Keratinocyte (primary cell): ENCODE measurements around the gene IQCK. TPM values are rescaled to one million over a fixed set of nuclear protein-coding genes. Genes with fewer than 3 reads are reported as not detected.

Source experiments
- DNase-seq: peaks from one replicate; pipeline ENCODE4 v3.0.0-alpha.2; 2011; ENCODE audit warnings: low read depth, missing footprints, low spot score
- FAIRE-seq: peaks from 2 replicates; lab custom pipeline; 2011; peaks lifted over from hg19 to GRCh38; lab: Jason Lieb, UNC
- H2AFZ ChIP-seq: 2 replicates; pipeline ENCODE4 v1.6.0; 2012; ENCODE audit warnings: low read length, control low read depth, inconsistent platforms; ENCODE audit not compliant: control insufficient read depth
- H3K27ac ChIP-seq: 2 replicates; pipeline ENCODE4 v1.5.1; 2011; ENCODE audit warnings: low read length; ENCODE audit not compliant: control insufficient read depth, insufficient read depth
- H3K27me3 ChIP-seq: 3 replicates; pipeline ENCODE4 v1.6.0; 2011; ENCODE audit warnings: low read length; ENCODE audit not compliant: control insufficient read depth, insufficient read depth; ENCODE audit errors: extremely low read depth
- H3K36me3 ChIP-seq, 2 experiments: 2 replicates in 1 of 2; 3 replicates in 1 of 2; pipeline ENCODE4 v1.5.1; 2011; ENCODE audit warnings: low read length in 2 of 2, mild to moderate bottlenecking in 1 of 2; ENCODE audit not compliant: control insufficient read depth in 2 of 2, insufficient read depth in 2 of 2; ENCODE audit errors: extremely low read depth in 1 of 2
- H3K4me1 ChIP-seq: 3 replicates; pipeline ENCODE4 v1.5.1; 2011; ENCODE audit warnings: low read length; ENCODE audit not compliant: control insufficient read depth, insufficient read depth; ENCODE audit errors: extremely low read depth
- H3K4me2 ChIP-seq: 3 replicates; pipeline ENCODE4 v1.6.0; 2011; ENCODE audit warnings: low read depth, low read length; ENCODE audit not compliant: control insufficient read depth, insufficient read depth; ENCODE audit errors: extremely low read depth
- H3K4me3 ChIP-seq, 3 experiments: fragments of 200-600 bp in 1 of 3; sonication (generic) in 1 of 3; 2 replicates in 2 of 3; 3 replicates in 1 of 3; pipeline ENCODE4 v1.5.1; 2011 to 2016; ENCODE audit warnings: low read length in 3 of 3, mild to moderate bottlenecking in 3 of 3, control low read depth in 2 of 3, inconsistent platforms in 1 of 3, low read depth in 1 of 3, mixed read lengths in 1 of 3, mixed run types in 1 of 3, moderate library complexity in 1 of 3; ENCODE audit not compliant: control insufficient read depth in 2 of 3, insufficient read depth in 2 of 3; ENCODE audit errors: extremely low read depth in 1 of 3
- H3K79me2 ChIP-seq: 2 replicates; pipeline ENCODE4 v1.6.0; 2012; ENCODE audit warnings: low read length; ENCODE audit not compliant: control insufficient read depth, insufficient read depth
- H3K9ac ChIP-seq: 3 replicates; pipeline ENCODE4 v1.6.0; 2011; ENCODE audit warnings: low read length; ENCODE audit not compliant: control insufficient read depth, insufficient read depth; ENCODE audit errors: extremely low read depth
- H3K9me1 ChIP-seq: 3 replicates; pipeline ENCODE4 v1.6.0; 2011; ENCODE audit warnings: low read length; ENCODE audit not compliant: control insufficient read depth, insufficient read depth; ENCODE audit errors: extremely low read depth
- H3K9me3 ChIP-seq: 2 replicates; pipeline ENCODE4 v1.5.1; 2012; ENCODE audit warnings: low read depth, low read length; ENCODE audit not compliant: control insufficient read depth
- H4K20me1 ChIP-seq: 3 replicates; pipeline ENCODE4 v1.6.0; 2011; ENCODE audit warnings: low read length; ENCODE audit not compliant: control insufficient read depth, insufficient read depth; ENCODE audit errors: extremely low read depth
- CTCF ChIP-seq, 3 experiments: IDR thresholded peaks in 1 of 3; conservative IDR thresholded peaks in 1 of 3; optimal IDR thresholded peaks in 1 of 3; 2 replicates in 2 of 3; 3 replicates in 1 of 3; pipeline versions ENCODE3 to v1.5.1; 2011; ENCODE audit warnings: low read length in 3 of 3, mild to moderate bottlenecking in 3 of 3, moderate library complexity in 2 of 3, control low read depth in 1 of 3, inconsistent platforms in 1 of 3; ENCODE audit not compliant: insufficient read depth in 2 of 3; ENCODE audit errors: extremely low read depth in 1 of 3
- EZH2 ChIP-seq: IDR thresholded peaks from one replicate; pipeline ENCODE4 v1.6.1; 2012; ENCODE audit warnings: inconsistent platforms, mild to moderate bottlenecking, low read length, moderate library complexity
- dilution Hi-C: fragments of 300-500 bp; cut with MboI; formaldehyde crosslinking; loops from one replicate; pipeline ENCODE4 v1.7.0; 2020; ENCODE audit warnings: low sequenced_read_pairs; ENCODE audit not compliant: extremely low pct_ligation_motif_present
- polyA plus RNA-seq, 5 experiments: library from polyadenylated mRNA; depleted of rRNA in 3 of 5; stranded (reverse) in 3 of 5; stranded (forward) in 1 of 5; unstranded in 1 of 5; fragments of >200 nt; gene quantifications; 1 replicate in 1 of 5; 2 replicates in 3 of 5; 3 replicates in 1 of 5; pipeline versions ENCODE4 v1.2.1 to v1.2.3, GENCODE V29; 2011 to 2012; ENCODE audit warnings: missing spikeins in 2 of 5, low read depth in 1 of 5, low replicate concordance in 1 of 5

The IQCK gene
- polyA plus RNA-seq, 1 donor (not counting 4 experiments of a cell fraction or from before 2014, with no cell fraction given), result 9.7 TPM

- H3K9ac ChIP-seq, result no peak overlapping the region
- H2AFZ ChIP-seq, result no peak overlapping the region
- H3K27ac ChIP-seq, result no peak overlapping the region
- H3K36me3 ChIP-seq, result no peaks in the 10 kb centered on the region
- peaks cover 2% of the 10 kb centered on the region for H3K9me3 ChIP-seq
- H3K27me3 ChIP-seq, result no peaks in the 10 kb centered on the region
- dilution Hi-C loops, result no loop called here
- no peak for FAIRE-seq
- no peaks in the 10 kb centered on the region for H3K9me1 ChIP-seq
- no peak for DNase-seq
- TF ChIP-seq EZH2 (no peak), CTCF (optimal IDR thresholded peaks at IDR 0.05 in 1 of 3, IDR thresholded peaks at IDR 0.05 in 1 of 3, conservative IDR thresholded peaks at IDR 0.05 in 1 of 3; ENCODE audit: extremely low read depth in 1 of 3, insufficient read depth in 2 of 3, low read length in 3 of 3) (no peak)
- peaks cover 4% of the 10 kb centered on the region for H3K4me1 ChIP-seq
- H3K4me2 ChIP-seq, result no peak overlapping the region
- H3K79me2 ChIP-seq, result no peaks in the 10 kb centered on the region
- no peaks in the 10 kb centered on the region for H4K20me1 ChIP-seq
- H3K4me3 ChIP-seq, result no peak overlapping the region
Observed at GRCh38 chr16:19802612-19803011, 84.5 kb downstream of the IQCK start.

- Histone ChIP-seq H3K27ac (no peak overlapping the region), H3K9ac (no peak overlapping the region), H3K9me3 (peaks cover 2% of the 10 kb centered on the region), H4K20me1 (no peaks in the 10 kb centered on the region), H3K9me1 (no peaks in the 10 kb centered on the region), H3K4me3 (no peak overlapping the region), H3K4me2 (no peak overlapping the region), H3K36me3 (no peaks in the 10 kb centered on the region), H2AFZ (no peak overlapping the region), H3K79me2 (no peaks in the 10 kb centered on the region), H3K4me1 (peaks cover 4% of the 10 kb centered on the region), H3K27me3 (no peaks in the 10 kb centered on the region)
- FAIRE-seq, result no peak
- dilution Hi-C loops, result no loop called here
- no peak for DNase-seq
- no peak for TF ChIP-seq CTCF (optimal IDR thresholded peaks at IDR 0.05 in 1 of 3, IDR thresholded peaks at IDR 0.05 in 1 of 3, conservative IDR thresholded peaks at IDR 0.05 in 1 of 3; ENCODE audit: extremely low read depth in 1 of 3, insufficient read depth in 2 of 3, low read length in 3 of 3)
- no peak for TF ChIP-seq EZH2
Observed at GRCh38 chr16:19804538-19805323, 86.7 kb downstream of the IQCK start.
